ENCODE measurements around the gene ZNF862. TPM values are rescaled to one million over a fixed set of nuclear protein-coding genes. Genes with fewer than 3 reads are reported as not detected.

The ZNF862 gene
- total and polyA plus RNA-seq, 10 of the 15 experiments (the other 5 are each of a cell fraction or from before 2014, with no cell fraction given), result 0.49 to 7.7 (median 3.5) TPM

GRCh38 chr7:149883452-149883861 lies 45.3 kb downstream of the ZNF862 start (continued):
- TF ChIP-seq USF1 (IDR thresholded peaks at IDR 0.05; ENCODE audit: borderline replicate concordance, extremely low read length, insufficient read depth, low read depth, low read length), result no peak
- no peak for TF ChIP-seq NFYB (IDR thresholded peaks at IDR 0.05; ENCODE audit: insufficient read depth, low read depth, low read length)
- TF ChIP-seq YY1 (IDR thresholded peaks at IDR 0.05; ENCODE audit: low read depth, low read length), result 0 out of 2 replicates have a peak, but pooled peaks have one; percentile 8
- no peak for TF ChIP-seq PAX5 (IDR thresholded peaks at IDR 0.05; ENCODE audit: borderline replicate concordance, low read depth, low read length)
- peak; percentile 70 to 80 (median 71) for TF ChIP-seq CTCF (IDR thresholded peaks at IDR 0.05 in 2 of 3, conservative IDR thresholded peaks at IDR 0.05 in 1 of 3; ENCODE audit: control insufficient read depth in 2 of 3, extremely low read depth in 1 of 3, insufficient read depth in 1 of 3, low read depth in 3 of 3, low read length in 3 of 3)
- TF ChIP-seq ZNF622 (IDR thresholded peaks at IDR 0.05), result no peak
- TF ChIP-seq USF2 (IDR thresholded peaks at IDR 0.05; ENCODE audit: borderline replicate concordance, low read depth, low read length), result no peak
- no peak for TF ChIP-seq ZBTB40 (IDR thresholded peaks at IDR 0.05; ENCODE audit: borderline replicate concordance)
- no peak for TF ChIP-seq BRCA1 (IDR thresholded peaks at IDR 0.05; ENCODE audit: low read depth, low read length)
- no peak for TF ChIP-seq HDGF (IDR thresholded peaks at IDR 0.05)
- no peak for TF ChIP-seq E2F4 (IDR thresholded peaks at IDR 0.05; ENCODE audit: low read depth, low read length)
- no peak for TF ChIP-seq IKZF2 (IDR thresholded peaks at IDR 0.05)
- no peak for TF ChIP-seq IRF4 (IDR thresholded peaks at IDR 0.05; ENCODE audit: low read depth, low read length)
- TF ChIP-seq BCL3 (IDR thresholded peaks at IDR 0.05; ENCODE audit: borderline replicate concordance, insufficient read depth, low read depth, low read length, poor library complexity, severe bottlenecking), result no peak
- peak; percentile 81 for TF ChIP-seq RAD21 (IDR thresholded peaks at IDR 0.05; ENCODE audit: insufficient read depth, low read depth, low read length)
- TF ChIP-seq JUND (IDR thresholded peaks at IDR 0.05; ENCODE audit: low read depth, low read length), result no peak
- TF ChIP-seq JUNB (IDR thresholded peaks at IDR 0.05), result no peak
- no peak for TF ChIP-seq NR2F1 (conservative IDR thresholded peaks at IDR 0.05)
- no peak for TF ChIP-seq MEF2B (IDR thresholded peaks at IDR 0.05; ENCODE audit: partially characterized antibody, poor library complexity, severe bottlenecking)
- TF ChIP-seq SMARCA5 (IDR thresholded peaks at IDR 0.05), result no peak
- no peak for TF ChIP-seq SMAD5 (IDR thresholded peaks at IDR 0.05; ENCODE audit: low read depth)

All from GM12878 (cell line).